GM12878 (cell line): Measurements from ENCODE around the gene WDHD1. TPM values are rescaled to one million over a fixed set of nuclear protein-coding genes. Genes with fewer than 3 reads are reported as not detected.

Source experiments
- ATAC-seq: fragments of 200-7000 bp; cut with Tn5 transposase; 3 replicates; pipeline ENCODE4 v1.9.1; 2020; ENCODE audit warnings: mild to moderate bottlenecking, moderate library complexity
- BruUV-seq: library from RNA; stranded (reverse); fragments of 400-500 nt; replicated peaks from 2 replicates; lab custom pipeline; 2021; lab: Mats Ljungman, UMichigan
- CTCF ChIA-PET: fragments of 300-600 bp; sonication (Branson Sonifier 250); formaldehyde crosslinking; extraction: SDS; loops from one replicate; lab custom pipeline; 2021; ENCODE audit warnings: inconsistent platforms; lab: Yijun Ruan, JAX
- POLR2A ChIA-PET: fragments of 350-600 bp; formaldehyde crosslinking; extraction: SDS; loops from one replicate; lab custom pipeline; 2021; ENCODE audit warnings: inconsistent platforms; lab: Charles Lee
- RAD21 ChIA-PET: fragments of 300-600 bp; sonication (Branson Sonifier 250); formaldehyde crosslinking; loops from one replicate; lab custom pipeline; 2023; ENCODE audit warnings: antibody characterized with exemption; ENCODE audit not compliant: unreplicated experiment; lab: Charles Lee
- SMC1A ChIA-PET: fragments of 300-600 bp; sonication (Branson Sonifier 250); formaldehyde crosslinking; loops from one replicate; lab custom pipeline; 2023; ENCODE audit not compliant: unreplicated experiment, uncharacterized antibody; lab: Charles Lee
- DNase-seq: peaks from one replicate; pipeline ENCODE4 v3.0.0-alpha.2; 2011; ENCODE audit warnings: low read depth, low spot score
- FAIRE-seq: peaks from 3 replicates; lab custom pipeline; 2011; peaks lifted over from hg19 to GRCh38; lab: Jason Lieb, UNC
- H2AFZ ChIP-seq: 2 replicates; pipeline ENCODE4 v1.6.0; 2011; ENCODE audit warnings: low read depth, low read length, control low read depth; ENCODE audit not compliant: control insufficient read depth
- H3K27ac ChIP-seq: 2 replicates; pipeline ENCODE4 v1.5.1; 2011; ENCODE audit warnings: control low read depth; ENCODE audit not compliant: control insufficient read depth, insufficient read depth
- H3K27me3 ChIP-seq, 2 experiments: replicated peaks in 1 of 2; 2 replicates each; pipeline versions ENCODE4 v1.6.0 to v1.6.1; 2011; ENCODE audit warnings: low read length in 1 of 2; ENCODE audit not compliant: control insufficient read depth in 2 of 2, insufficient read depth in 2 of 2
- H3K36me3 ChIP-seq, 2 experiments: 2 replicates each; pipeline ENCODE4 v1.5.1; 2011; ENCODE audit warnings: low read length in 1 of 2; ENCODE audit not compliant: control insufficient read depth in 2 of 2, insufficient read depth in 2 of 2
- H3K4me1 ChIP-seq: 2 replicates; pipeline ENCODE4 v1.6.1; 2011; ENCODE audit warnings: mild to moderate bottlenecking, low read length, moderate library complexity, mixed read lengths; ENCODE audit not compliant: control insufficient read depth, insufficient read depth
- H3K4me2 ChIP-seq: 2 replicates; pipeline ENCODE4 v1.6.0; 2011; ENCODE audit warnings: control low read depth; ENCODE audit not compliant: control insufficient read depth, insufficient read depth
- H3K4me3 ChIP-seq: fragments of 200-600 bp; sonication (generic); 2 replicates; pipeline ENCODE4 v1.5.1; 2016
- H3K79me2 ChIP-seq: 2 replicates; pipeline ENCODE4 v1.6.0; 2011; ENCODE audit warnings: low read length; ENCODE audit not compliant: control insufficient read depth, insufficient read depth
- H3K9ac ChIP-seq: 2 replicates; pipeline ENCODE4 v1.8.0; 2011; ENCODE audit warnings: low read length, control low read depth, mixed read lengths; ENCODE audit not compliant: control insufficient read depth, insufficient read depth
- H3K9me3 ChIP-seq: replicated peaks from 3 replicates; pipeline ENCODE4 v1.5.1; 2011; ENCODE audit warnings: mild to moderate bottlenecking, low read length; ENCODE audit not compliant: control insufficient read depth, insufficient read depth
- H4K20me1 ChIP-seq: 2 replicates; pipeline ENCODE4 v1.6.0; 2011; ENCODE audit not compliant: control insufficient read depth, insufficient read depth
- HDAC6 ChIP-seq: fragments of 200-600 bp; sonication (generic); IDR thresholded peaks from one replicate; pipeline ENCODE4 v1.8.0; 2017; ENCODE audit warnings: antibody characterized with exemption; ENCODE audit not compliant: unreplicated experiment
- HSF1 ChIP-seq: fragments of 150-350 bp; IDR thresholded peaks from 2 replicates; pipeline ENCODE4 v1.6.1; 2014; ENCODE audit warnings: mild to moderate bottlenecking, low read depth, low read length
- MLLT1 ChIP-seq: fragments of 450-650 bp; IDR thresholded peaks from 2 replicates; pipeline ENCODE4 v1.6.1; 2016; ENCODE audit warnings: mild to moderate bottlenecking
- NR2C1 ChIP-seq: fragments of 450-650 bp; IDR thresholded peaks from 2 replicates; pipeline ENCODE4 v1.6.1; 2017; ENCODE audit warnings: antibody characterized with exemption, mild to moderate bottlenecking, moderate library complexity
- WGBS: methylation state at CpG from one replicate; pipeline ENCODE4 v1.1.6; 2016; ENCODE audit warnings: low lambda C conversion rate; ENCODE audit not compliant: insufficient replicate concordance, insufficient coverage; ENCODE audit errors: missing lambda C conversion rate; 5-methylcytosine and 5-hydroxymethylcytosine counted together
- in situ Hi-C: fragments of 300-500 bp; cut with MboI; formaldehyde crosslinking; loops from 9 replicates; pipeline ENCODE4 v1.14.3; 2018; ENCODE audit warnings: mixed read lengths
- intact Hi-C: fragments of 100-400 bp; cut with micrococcal nuclease; formaldehyde crosslinking; loops from one replicate; pipeline ENCODE4 v1.14.2; 2022; ENCODE audit not compliant: unreplicated experiment
- polyA plus RNA-seq, 11 experiments: library from polyadenylated mRNA; depleted of rRNA in 4 of 11; unstranded in 6 of 11; stranded (reverse) in 5 of 11; fragments of >200 nt; fragmentation: Nextera tagmentation in 4 of 11; fragmentation: Illumina TruSeq in 1 of 11; extraction: Ambion mirVana in 4 of 11; extraction: Trizol in 1 of 11; gene quantifications; 1 replicate in 1 of 11; 2 replicates in 10 of 11; pipeline versions ENCODE4 v1.2.1 to v1.2.3, GENCODE V29; 2011 to 2016; ENCODE audit warnings: inconsistent platforms in 2 of 11, missing spikeins in 2 of 11, low read depth in 1 of 11
- total RNA-seq, 4 experiments: library from RNA; depleted of rRNA in 3 of 4; stranded (reverse); fragments of >200 nt in 3 of 4; fragmentation: Illumina TruSeq in 1 of 4; extraction: Trizol in 1 of 4; gene quantifications; 2 replicates each; pipeline versions ENCODE4 v1.2.1 to v1.2.3, GENCODE V29; 2013 to 2021

Gene WDHD1
- total and polyA plus RNA-seq, 10 of the 15 experiments (the other 5 are each of a cell fraction or from before 2014, with no cell fraction given): 11.3 to 50.5 (median 32.6) TPM

GRCh38 chr14:55054098-55054497 is 27.2 kb upstream of the WDHD1 start:
- Histone ChIP-seq H3K4me2 (peak overlapping the region; percentile 49; the same call in 1 of the 2 replicates), H3K4me1 (no peaks in the 10 kb centered on the region; the same call in 1 of the 2 replicates), H3K4me3 (0 out of 2 replicates have a peak overlapping the region, but pooled peaks have one; percentile 38), H4K20me1 (no peaks in the 10 kb centered on the region), H3K27me3 (no peaks in the 10 kb centered on the region), H2AFZ (no peak overlapping the region), H3K27ac (no peak overlapping the region), H3K9me3 (no peaks in the 10 kb centered on the region; the same call in 2 of the 3 replicates), H3K9ac (no peak overlapping the region), H3K79me2 (peaks cover 75% of the 10 kb centered on the region), H3K36me3 (peaks cover 0 to 9% of the 10 kb centered on the region in 2 experiments; a peak in 3 of 4 replicates)
- ATAC-seq (no peak), DNase-seq (no peak), FAIRE-seq (no peak)
- intact Hi-C loops (no loop called here), in situ Hi-C loops (no loop called here)
- 91% methylated on average over 10 of the region's 13 CpGs for WGBS
- ChIA-PET POLR2A (interaction anchor here (0.6 to 1.9 kb wide), 4 partner anchors 12 to 63 kb away, joined by 3 to 8 read pairs (median 4); no protein-coding TSS in a partner anchor), SMC1A (interaction anchor here (3.7 to 5.8 kb wide), 3 partner anchors 11 to 35 kb away, joined by 20 to 98 read pairs (median 31); no protein-coding TSS in a partner anchor), RAD21 (interaction anchor here (0.6 to 3.6 kb wide), 3 partner anchors 17 to 245 kb away, joined by 3 to 49 read pairs (median 4); no protein-coding TSS in a partner anchor), CTCF (interaction anchor here (2.1 to 2.9 kb wide), 2 partner anchors 12 to 16 kb away, joined by 8 to 14 read pairs; no protein-coding TSS in a partner anchor)
- TF ChIP-seq HDAC6 (no peak), NR2C1 (no peak), MLLT1 (peak; percentile 74), HSF1 (no peak)
- BruUV-seq: no TSS peak
